ENCODE results near the gene PTPRN.
"Not testable (repeated sequence)": the region's sequence is repeated elsewhere in the genome, so short reads cannot be mapped to it uniquely, and the experiment has no call there.

The PTPRN gene

DNA sequence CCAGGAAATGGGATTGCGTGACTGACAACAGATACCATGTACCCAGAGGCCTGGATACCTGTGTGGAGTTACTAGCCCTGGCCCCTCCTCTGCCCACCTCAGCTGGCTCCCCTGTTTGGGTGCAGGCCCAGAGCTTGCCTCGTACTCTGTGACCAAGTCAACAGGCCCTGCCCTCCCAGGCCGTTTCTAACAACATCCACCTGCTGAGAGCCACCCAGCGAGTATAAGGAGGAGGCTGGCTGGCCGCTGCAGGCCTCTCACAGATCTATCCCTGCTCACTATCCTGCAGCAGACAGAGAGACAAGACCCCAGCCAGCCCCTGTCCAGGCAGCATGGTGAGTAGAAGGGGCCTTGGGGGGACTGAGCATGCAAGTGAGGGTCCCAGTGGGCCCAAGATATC, 43.0 kb downstream of the PTPRN start:
- TF ChIP-seq, protein P1, sequence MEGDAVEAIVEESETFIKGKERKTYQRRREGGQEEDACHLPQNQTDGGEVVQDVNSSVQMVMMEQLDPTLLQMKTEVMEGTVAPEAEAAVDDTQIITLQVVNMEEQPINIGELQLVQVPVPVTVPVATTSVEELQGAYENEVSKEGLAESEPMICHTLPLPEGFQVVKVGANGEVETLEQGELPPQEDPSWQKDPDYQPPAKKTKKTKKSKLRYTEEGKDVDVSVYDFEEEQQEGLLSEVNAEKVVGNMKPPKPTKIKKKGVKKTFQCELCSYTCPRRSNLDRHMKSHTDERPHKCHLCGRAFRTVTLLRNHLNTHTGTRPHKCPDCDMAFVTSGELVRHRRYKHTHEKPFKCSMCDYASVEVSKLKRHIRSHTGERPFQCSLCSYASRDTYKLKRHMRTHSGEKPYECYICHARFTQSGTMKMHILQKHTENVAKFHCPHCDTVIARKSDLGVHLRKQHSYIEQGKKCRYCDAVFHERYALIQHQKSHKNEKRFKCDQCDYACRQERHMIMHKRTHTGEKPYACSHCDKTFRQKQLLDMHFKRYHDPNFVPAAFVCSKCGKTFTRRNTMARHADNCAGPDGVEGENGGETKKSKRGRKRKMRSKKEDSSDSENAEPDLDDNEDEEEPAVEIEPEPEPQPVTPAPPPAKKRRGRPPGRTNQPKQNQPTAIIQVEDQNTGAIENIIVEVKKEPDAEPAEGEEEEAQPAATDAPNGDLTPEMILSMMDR (IDR thresholded peaks at IDR 0.05; ENCODE audit: low read depth, low read length) = no peak
- no peak overlapping the region for H3K4me3 ChIP-seq (ENCODE audit: low read depth, low read length)

- TF ChIP-seq, protein P1 (IDR thresholded peaks at IDR 0.05; ENCODE audit: low read depth, low read length) = no peak
- no peak overlapping the region for H3K4me3 ChIP-seq (ENCODE audit: low read depth, low read length)
These were observed 48.0 kb downstream of the PTPRN start for GRCh38 chr2:219261024-219261855.

- H3K4me3 ChIP-seq (ENCODE audit: low read depth, low read length) = not testable (repeated sequence)
These were observed 50.3 kb downstream of the PTPRN start for GRCh38 chr2:219258942-219259341.

DNA sequence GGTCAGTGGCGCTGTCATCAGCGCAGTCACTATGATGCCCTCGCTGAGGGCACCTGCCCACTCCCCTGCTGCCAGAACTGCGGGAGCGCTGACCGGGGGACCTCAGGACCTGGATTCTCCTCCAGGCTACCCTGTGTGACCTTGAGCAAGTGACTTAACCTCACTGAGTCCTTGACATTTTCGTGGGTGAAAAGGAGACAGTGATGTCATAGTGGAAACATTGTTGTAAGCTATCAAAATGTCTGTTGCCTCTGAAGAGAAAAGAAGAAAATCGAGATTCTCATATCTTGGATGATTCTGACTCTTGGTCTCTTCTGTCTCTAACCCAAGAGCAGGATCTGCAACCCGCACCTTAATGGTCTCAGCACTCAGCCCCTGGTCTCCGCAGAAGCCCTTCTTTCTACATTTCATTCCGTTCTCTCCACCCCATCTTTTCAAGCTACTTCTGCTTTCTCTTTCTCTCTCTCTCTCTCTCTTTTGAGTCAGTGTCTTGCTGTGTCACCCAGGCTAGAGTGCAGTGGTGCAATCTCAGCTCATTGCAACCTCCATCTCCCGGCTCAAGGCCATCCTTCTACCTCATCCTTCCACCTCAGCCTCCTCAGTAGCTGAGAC, 54.5 kb downstream of the PTPRN start:
- TF ChIP-seq, protein P1 (IDR thresholded peaks at IDR 0.05; ENCODE audit: low read depth, low read length) = no peak
- H3K4me3 ChIP-seq (ENCODE audit: low read depth, low read length) = peak overlapping the region; percentile 54

DNA sequence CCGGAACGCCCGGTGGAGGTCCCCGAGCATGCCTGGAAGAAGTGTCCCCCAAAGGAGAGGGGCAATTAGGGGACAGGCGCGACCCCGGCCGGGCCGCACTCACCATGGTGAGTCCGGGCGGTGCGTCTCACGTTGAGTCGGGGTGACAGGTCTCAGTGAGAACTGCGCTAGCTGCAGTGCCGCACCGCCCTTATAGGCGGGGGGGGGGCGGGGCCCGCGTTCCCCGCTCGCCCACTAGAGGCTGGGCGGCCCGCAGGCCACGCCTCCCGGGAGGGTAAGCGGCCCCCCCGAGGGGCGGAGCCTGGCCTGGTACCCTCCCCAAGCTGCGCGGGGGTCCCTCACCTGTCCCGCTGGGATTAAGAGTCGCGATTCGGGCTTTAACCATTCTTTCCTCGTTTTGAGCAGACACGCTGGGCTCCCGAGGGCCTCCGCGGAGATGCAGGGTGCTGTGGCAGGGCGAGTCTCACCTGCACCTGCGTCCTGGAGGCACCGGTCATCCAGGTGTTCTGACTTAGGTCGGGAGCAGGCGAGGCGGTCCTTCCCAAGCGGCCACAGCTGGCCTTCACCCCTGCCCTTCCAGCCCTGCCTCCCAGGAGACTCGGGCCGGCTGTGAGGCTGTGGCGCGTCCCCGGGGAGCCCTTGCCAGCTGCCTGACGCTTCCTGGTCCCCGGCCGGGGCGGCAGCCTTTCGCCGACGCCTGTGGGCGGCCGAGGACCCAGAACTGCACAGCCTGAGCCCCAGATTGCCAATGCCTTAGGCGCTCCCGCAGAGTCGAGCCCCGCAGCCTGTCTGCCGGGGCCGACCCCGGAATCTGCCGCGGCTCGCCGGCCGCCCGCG, 55.2 kb downstream of the PTPRN start, which contains the start of gene TUBA4A:
TSS of gene TUBA4A (minus strand) at position 166 of the 837 bp plus-strand sequence. CDS start at position 106, 60 bp downstream.
- TF ChIP-seq, protein P1 (IDR thresholded peaks at IDR 0.05; ENCODE audit: low read depth, low read length) = no peak
- H3K4me3 ChIP-seq (ENCODE audit: low read depth, low read length) = peak within 1 kb of the TSS; percentile 54

DNA sequence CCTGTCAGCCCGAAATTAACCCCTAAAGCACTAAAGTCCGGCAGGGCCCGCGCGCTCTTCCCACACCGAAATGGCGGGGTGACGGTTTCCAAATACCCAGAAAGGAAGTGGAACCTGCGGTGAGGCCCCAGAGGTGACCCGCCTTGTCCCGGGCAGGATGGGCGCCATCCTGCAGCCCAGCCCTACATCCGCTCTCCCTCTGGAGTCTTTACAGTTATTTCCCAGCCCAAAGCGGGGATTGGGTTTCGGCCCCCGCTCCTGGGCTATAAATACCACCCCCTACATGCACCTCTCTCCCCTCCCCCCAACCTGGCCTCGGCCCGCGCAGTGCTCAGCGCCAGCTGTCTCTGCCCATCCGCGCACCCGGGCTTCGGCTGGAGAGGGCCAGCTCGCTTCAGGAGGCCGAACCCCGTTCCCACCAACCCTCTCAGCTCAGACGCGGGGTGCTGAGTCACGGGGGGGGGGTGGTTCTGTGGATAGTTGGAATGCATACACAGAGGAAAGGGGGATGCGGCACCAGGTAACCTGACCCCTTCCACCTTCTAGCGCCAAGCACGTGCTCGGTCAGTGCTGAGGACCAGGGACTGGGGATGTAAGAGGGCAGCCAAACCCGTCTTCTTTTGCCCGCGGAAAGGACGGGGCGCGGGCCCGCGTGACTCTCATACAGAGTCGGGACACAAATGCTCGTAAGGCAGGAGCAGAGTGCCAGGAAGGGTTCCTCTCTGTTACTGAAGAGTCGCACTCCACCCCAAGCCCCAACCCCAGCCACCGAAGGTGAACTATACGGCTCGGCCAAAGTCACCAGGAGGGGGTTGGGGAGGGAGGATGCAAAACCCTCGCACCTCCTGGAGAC, 56.1 kb downstream of the PTPRN start, which contains the start of gene TUBA4B:
TSS of gene TUBA4B (plus strand) at position 344 of the 853 bp plus-strand sequence. CDS start at position 509, 165 bp downstream.
- H3K4me3 ChIP-seq (ENCODE audit: low read depth, low read length) = peak within 1 kb of the TSS; percentile 54
- TF ChIP-seq, protein P1 (IDR thresholded peaks at IDR 0.05; ENCODE audit: low read depth, low read length) = no peak

GRCh38 chr2:219252570-219252899, 56.7 kb downstream of the PTPRN start:
- H3K4me3 ChIP-seq (ENCODE audit: low read depth, low read length) = peak overlapping the region; percentile 54

More at GRCh38 chr2:219252570-219252899, 56.7 kb downstream of the PTPRN start:
- TF ChIP-seq, protein P1 (IDR thresholded peaks at IDR 0.05; ENCODE audit: low read depth, low read length) = no peak

Measured in WI38 (cell line).